HCT116 (cell line): Measurements from ENCODE around the gene PAX7. TPM values are rescaled to one million over a fixed set of nuclear protein-coding genes. Genes with fewer than 3 reads are reported as not detected.

ENCODE experiments used
- ATAC-seq: fragments of 200-7000 bp; cut with Tn5 transposase; 2 replicates; pipeline ENCODE4 v1.9.1; 2020; ENCODE audit warnings: mild to moderate bottlenecking, moderate library complexity
- BruUV-seq: library from RNA; stranded (reverse); fragments of 400-500 nt; replicated peaks from 2 replicates; lab custom pipeline; 2021; lab: Mats Ljungman, UMichigan
- CTCF ChIA-PET: fragments of 300-600 bp; sonication (Branson Sonifier 250); formaldehyde crosslinking; loops from one replicate; lab custom pipeline; 2021; ENCODE audit warnings: antibody characterized with exemption; lab: Charles Lee
- POLR2A ChIA-PET: fragments of 300-600, 350-600 bp; sonication (Branson Sonifier 250); formaldehyde crosslinking; loops from one replicate; lab custom pipeline; 2021; ENCODE audit warnings: antibody characterized with exemption; lab: Charles Lee
- RAD21 ChIA-PET, 2 experiments: fragments of 300-600 bp; sonication (Branson Sonifier 250); formaldehyde crosslinking; loops; one replicate each; lab custom pipeline; 2023; ENCODE audit warnings: low total read pairs in 2 of 2; ENCODE audit not compliant: uncharacterized antibody in 2 of 2, unreplicated experiment in 2 of 2, low non-redundant PET in 1 of 2; lab: Charles Lee
- DNase-seq: peaks from one replicate; pipeline ENCODE4 v3.0.0-alpha.2; 2010; ENCODE audit warnings: low read depth, low spot score
- H2AFZ ChIP-seq: fragments of 200-600 bp; shearing (Covaris generic), sonication (generic); 2 replicates; pipeline ENCODE4 v1.6.1; 2017; ENCODE audit warnings: low read depth, mixed run types, mixed read lengths, antibody characterized with exemption, low read length; ENCODE audit not compliant: poor library complexity, severe bottlenecking
- H3K27ac ChIP-seq: 2 replicates; pipeline ENCODE4 v1.5.1; 2012; ENCODE audit warnings: low read depth, low read length
- H3K27me3 ChIP-seq: fragments of 200-600 bp; sonication (generic); 2 replicates; pipeline ENCODE4 v1.6.1; 2016; ENCODE audit warnings: mixed run types, low read length, mixed read lengths; ENCODE audit not compliant: insufficient read depth
- H3K36me3 ChIP-seq, 2 experiments: fragments of 200-500 bp in 1 of 2; fragments of 200-600 bp in 1 of 2; sonication (Bioruptor generic) in 1 of 2; sonication (generic) in 1 of 2; 2 replicates each; pipeline versions ENCODE4 v1.5.1 to v1.6.1; 2014 to 2016; ENCODE audit warnings: low read length in 2 of 2, inconsistent platforms in 1 of 2, mixed read lengths in 1 of 2, mixed run types in 1 of 2; ENCODE audit not compliant: insufficient read depth in 2 of 2, control insufficient read depth in 1 of 2
- H3K4me1 ChIP-seq, 2 experiments: fragments of 200-600 bp in 1 of 2; sonication (generic) in 1 of 2; 2 replicates each; pipeline versions ENCODE4 v1.5.1 to v1.6.1; 2012 to 2017; ENCODE audit warnings: low read length in 2 of 2, inconsistent platforms in 1 of 2, mild to moderate bottlenecking in 1 of 2, mixed read lengths in 1 of 2, mixed run types in 1 of 2, moderate library complexity in 1 of 2; ENCODE audit not compliant: insufficient read depth in 2 of 2, control insufficient read depth in 1 of 2
- H3K4me2 ChIP-seq: fragments of 200-600 bp; sonication (generic); 2 replicates; pipeline ENCODE4 v1.6.1; 2017; ENCODE audit warnings: mixed run types, low read length, mixed read lengths
- H3K4me3 ChIP-seq, 2 experiments: fragments of 200-600 bp in 1 of 2; sonication (generic) in 1 of 2; replicated peaks in 1 of 2; 2 replicates each; pipeline ENCODE4 v1.5.1; 2011 to 2016; ENCODE audit warnings: low read length in 2 of 2, control low read depth in 1 of 2, low read depth in 1 of 2, mild to moderate bottlenecking in 1 of 2, mixed read lengths in 1 of 2, mixed run types in 1 of 2
- H3K79me2 ChIP-seq: fragments of 200-600 bp; sonication (generic); 2 replicates; pipeline ENCODE4 v1.6.1; 2017; ENCODE audit warnings: mild to moderate bottlenecking, mixed run types, low read length, moderate library complexity, mixed read lengths; ENCODE audit not compliant: insufficient read depth
- H3K9ac ChIP-seq: fragments of 200-600 bp; sonication (generic); 2 replicates; pipeline ENCODE4 v1.6.1; 2016; ENCODE audit warnings: low read length, mixed read lengths
- H3K9me2 ChIP-seq: fragments of 200-600 bp; sonication (generic), shearing (Covaris generic); 2 replicates; pipeline ENCODE4 v1.6.1; 2017; ENCODE audit warnings: mixed run types, mild to moderate bottlenecking, moderate library complexity; ENCODE audit not compliant: insufficient read depth
- H3K9me3 ChIP-seq, 2 experiments: fragments of 200-500 bp in 1 of 2; fragments of 200-600 bp in 1 of 2; sonication (Bioruptor generic) in 1 of 2; sonication (generic) in 1 of 2; 2 replicates each; pipeline ENCODE4 v1.6.1; 2014 to 2017; ENCODE audit warnings: low read length in 2 of 2, mixed read lengths in 2 of 2, inconsistent platforms in 1 of 2, low read depth in 1 of 2, mild to moderate bottlenecking in 1 of 2, mixed run types in 1 of 2, moderate library complexity in 1 of 2; ENCODE audit not compliant: control insufficient read depth in 1 of 2, insufficient read depth in 1 of 2
- H4K20me1 ChIP-seq: fragments of 200-600 bp; sonication (generic), shearing (Covaris generic); 2 replicates; pipeline ENCODE4 v1.6.1; 2017; ENCODE audit warnings: mixed run types, mild to moderate bottlenecking, moderate library complexity; ENCODE audit not compliant: insufficient read depth
- CBX3 ChIP-seq: IDR thresholded peaks from 2 replicates; pipeline ENCODE4 v1.6.1; 2012; ENCODE audit warnings: low read depth
- CEBPB ChIP-seq: IDR thresholded peaks from 2 replicates; pipeline ENCODE4 v1.6.1; 2012; ENCODE audit warnings: low read depth
- CTCF ChIP-seq, 3 experiments: fragments of 200-600 bp in 1 of 3; sonication (generic) in 1 of 3; IDR thresholded peaks in 2 of 3; conservative IDR thresholded peaks in 1 of 3; 2 replicates each; pipeline ENCODE4 v1.5.1; 2012 to 2017; ENCODE audit warnings: low read depth in 2 of 3, low read length in 2 of 3, antibody characterized with exemption in 1 of 3, borderline replicate concordance in 1 of 3, control low read depth in 1 of 3, mild to moderate bottlenecking in 1 of 3, mixed read lengths in 1 of 3, mixed run types in 1 of 3, moderate library complexity in 1 of 3; ENCODE audit not compliant: insufficient read depth in 1 of 3
- EGR1 ChIP-seq: IDR thresholded peaks from 2 replicates; pipeline ENCODE4 v1.6.1; 2012; ENCODE audit warnings: low read depth
- ELF1 ChIP-seq: IDR thresholded peaks from 2 replicates; pipeline ENCODE4 v1.6.1; 2012; ENCODE audit warnings: low read depth, borderline replicate concordance
- EZH2 ChIP-seq: fragments of 200-600 bp; sonication (generic); IDR thresholded peaks from 2 replicates; pipeline ENCODE4 v1.6.1; 2017; ENCODE audit warnings: antibody characterized with exemption, mixed run types
- FOSL1 ChIP-seq: IDR thresholded peaks from 2 replicates; pipeline ENCODE4 v1.6.1; 2012; ENCODE audit warnings: low read depth
- JUND ChIP-seq: IDR thresholded peaks from 2 replicates; pipeline ENCODE4 v1.6.1; 2012
- MAX ChIP-seq: IDR thresholded peaks from 2 replicates; pipeline ENCODE4 v1.6.1; 2012
- POLR2A ChIP-seq: IDR thresholded peaks from 2 replicates; pipeline ENCODE4 v1.7.0; 2011; ENCODE audit warnings: borderline replicate concordance; ENCODE audit not compliant: insufficient read depth, insufficient read length; ENCODE audit errors: extremely low read depth
- RAD21 ChIP-seq: IDR thresholded peaks from 2 replicates; pipeline ENCODE4 v1.6.1; 2012; ENCODE audit warnings: low read depth, mild to moderate bottlenecking
- REST ChIP-seq: IDR thresholded peaks from 2 replicates; pipeline ENCODE4 v1.6.1; 2012; ENCODE audit warnings: low read depth
- SIN3A ChIP-seq: IDR thresholded peaks from 2 replicates; pipeline ENCODE4 v1.6.1; 2012; ENCODE audit warnings: low read depth
- SP1 ChIP-seq: IDR thresholded peaks from 2 replicates; pipeline ENCODE4 v1.6.1; 2012; ENCODE audit warnings: low read depth
- SRF ChIP-seq: IDR thresholded peaks from 2 replicates; pipeline ENCODE4 v1.6.1; 2012; ENCODE audit warnings: low read depth
- TCF7L2 ChIP-seq: IDR thresholded peaks from 2 replicates; pipeline ENCODE4 v1.7.0; 2011; ENCODE audit warnings: borderline replicate concordance, inconsistent platforms; ENCODE audit not compliant: insufficient read depth, insufficient read length; ENCODE audit errors: extremely low read depth
- ZBTB33 ChIP-seq: IDR thresholded peaks from 2 replicates; pipeline ENCODE4 v1.6.1; 2011; ENCODE audit warnings: mild to moderate bottlenecking, low read length, moderate library complexity; ENCODE audit not compliant: insufficient replicate concordance; ENCODE audit errors: extremely low read depth
- ZFX ChIP-seq: fragments of 450-650 bp; IDR thresholded peaks from 2 replicates; pipeline ENCODE4 v1.6.1; 2017
- ZNF274 ChIP-seq: fragments of 200-500 bp; sonication (Bioruptor generic); IDR thresholded peaks from 2 replicates; pipeline ENCODE4 v1.6.1; 2014; ENCODE audit warnings: mild to moderate bottlenecking, low read depth, low read length, inconsistent platforms
- intact Hi-C: fragments of 100-400 bp; cut with micrococcal nuclease; formaldehyde crosslinking; loops from 2 replicates; pipeline ENCODE4 v1.10.0; 2022
- total RNA-seq: library from RNA; stranded (reverse); gene quantifications from one replicate; pipeline ENCODE4 v1.2.1, GENCODE V29; 2021; ENCODE audit not compliant: unreplicated experiment

The PAX7 gene
- total RNA-seq, 1 experiment from 2014 or later: not detected

- Histone ChIP-seq H3K9me3 (peaks cover 3 to 10% of the 10 kb centered on the region in 2 experiments; a peak in 1 of 4 replicates), H3K27ac (no peak overlapping the region), H3K4me1 (no peaks in the 10 kb centered on the region), H3K27me3 (peaks cover 45% of the 10 kb centered on the region), H3K4me3 (no peak overlapping the region), H3K9me2 (no peaks in the 10 kb centered on the region), H3K36me3 (no peaks in the 10 kb centered on the region), H3K4me2 (no peak overlapping the region), H3K79me2 (no peaks in the 10 kb centered on the region), H3K9ac (no peak overlapping the region), H2AFZ (no peak overlapping the region), H4K20me1 (no peaks in the 10 kb centered on the region)
- ChIA-PET CTCF (interaction anchor here (0.5 kb wide), 1 partner anchor 9 kb away, joined by 3 read pairs; no protein-coding TSS in a partner anchor), RAD21 (no interaction called here), POLR2A (no interaction called here)
- DNase-seq: no peak
- intact Hi-C loops: no loop called here
- BruUV-seq: no TSS peak
- TF ChIP-seq TCF7L2 (no peak), SIN3A (no peak), ELF1 (no peak), MAX (no peak), CEBPB (no peak), ZNF274 (no peak), CTCF (IDR thresholded peaks at IDR 0.05 in 2 of 3, conservative IDR thresholded peaks at IDR 0.05 in 1 of 3; ENCODE audit: borderline replicate concordance in 1 of 3, insufficient read depth in 1 of 3, low read depth in 2 of 3, low read length in 2 of 3) (no peak), FOSL1 (no peak), EZH2 (no peak), JUND (no peak), SRF (no peak), POLR2A (no peak), REST (no peak), EGR1 (no peak), ZFX (no peak), RAD21 (no peak), CBX3 (no peak), ZBTB33 (no peak), SP1 (no peak)
- ATAC-seq: no peak
Observed at GRCh38 chr1:18751425-18751824, 120.8 kb downstream of the PAX7 start.
